Ishikawa (cell line): ENCODE measurements around the gene GOLGA2.

Experiments used
- CEBPB ChIP-seq: IDR thresholded peaks from 2 replicates; pipeline ENCODE4 v1.6.1; 2012
- CREB1 ChIP-seq: IDR thresholded peaks from 2 replicates; pipeline ENCODE4 v1.6.1; 2012; ENCODE audit warnings: low read depth
- EGR1 ChIP-seq: IDR thresholded peaks from 2 replicates; pipeline ENCODE4 v1.6.1; 2012
- EP300 ChIP-seq: IDR thresholded peaks from 2 replicates; pipeline ENCODE4 v1.6.1; 2012; ENCODE audit warnings: borderline replicate concordance
- FOXM1 ChIP-seq: IDR thresholded peaks from 2 replicates; pipeline ENCODE4 v1.6.1; 2012; ENCODE audit warnings: low read depth, borderline replicate concordance
- NFIC ChIP-seq: IDR thresholded peaks from 2 replicates; pipeline ENCODE4 v1.6.1; 2012
- RAD21 ChIP-seq: IDR thresholded peaks from 2 replicates; pipeline ENCODE4 v1.6.1; 2012; ENCODE audit warnings: low read depth
- TAF1 ChIP-seq: IDR thresholded peaks from 2 replicates; pipeline ENCODE4 v1.6.1; 2012; ENCODE audit warnings: low read depth, mild to moderate bottlenecking
- TCF12 ChIP-seq: IDR thresholded peaks from 2 replicates; pipeline ENCODE4 v1.6.1; 2012; ENCODE audit warnings: low read depth
- TEAD4 ChIP-seq: IDR thresholded peaks from 2 replicates; pipeline ENCODE4 v1.6.1; 2012
- YY1 ChIP-seq: IDR thresholded peaks from 2 replicates; pipeline ENCODE4 v1.6.1; 2012; ENCODE audit warnings: low read depth
- ZBTB7A ChIP-seq: IDR thresholded peaks from 2 replicates; pipeline ENCODE4 v1.6.1; 2012; ENCODE audit warnings: low read depth
- TF ChIP-seq, protein P1 (sequence below): IDR thresholded peaks from 2 replicates; pipeline ENCODE4 v1.6.1; 2012
- TF ChIP-seq, protein P2 (sequence below): IDR thresholded peaks from 2 replicates; pipeline ENCODE4 v1.6.1; 2012; ENCODE audit warnings: low read depth, mild to moderate bottlenecking
- TF ChIP-seq, protein P3 (sequence below): IDR thresholded peaks from 2 replicates; pipeline ENCODE4 v1.6.1; 2012

GOLGA2 gene

DNA sequence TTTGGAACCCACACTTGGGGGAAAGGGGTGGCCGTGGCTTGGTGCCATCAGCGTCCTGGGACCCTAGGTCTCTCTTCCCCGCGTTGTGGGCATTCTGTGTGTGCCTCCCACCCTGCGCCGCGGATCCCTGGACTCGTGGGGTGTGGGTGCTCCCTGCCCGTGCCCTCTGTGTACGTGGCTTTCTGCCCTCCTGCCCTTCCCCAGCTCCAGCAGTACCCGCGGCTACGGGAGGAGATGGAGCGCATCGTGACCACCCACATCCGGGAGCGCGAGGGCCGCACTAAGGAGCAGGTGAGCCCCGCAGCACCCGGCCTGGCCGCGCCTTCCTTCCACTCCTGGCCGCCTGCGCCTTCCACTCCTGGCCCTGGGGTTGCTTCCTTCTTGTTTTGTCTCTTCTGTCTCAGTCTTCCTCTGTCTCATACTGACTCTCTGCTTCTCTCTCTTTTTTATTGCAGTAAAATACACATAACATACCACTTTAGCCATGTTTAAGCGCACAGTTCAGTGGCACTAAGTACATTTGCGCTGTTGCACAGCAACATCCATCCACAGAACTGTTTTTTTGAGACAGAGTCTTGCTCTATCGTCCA is 41.9 kb downstream of the GOLGA2 start:
- TF ChIP-seq TAF1 (no peak), EGR1 (no peak), CREB1 (no peak)

DNA sequence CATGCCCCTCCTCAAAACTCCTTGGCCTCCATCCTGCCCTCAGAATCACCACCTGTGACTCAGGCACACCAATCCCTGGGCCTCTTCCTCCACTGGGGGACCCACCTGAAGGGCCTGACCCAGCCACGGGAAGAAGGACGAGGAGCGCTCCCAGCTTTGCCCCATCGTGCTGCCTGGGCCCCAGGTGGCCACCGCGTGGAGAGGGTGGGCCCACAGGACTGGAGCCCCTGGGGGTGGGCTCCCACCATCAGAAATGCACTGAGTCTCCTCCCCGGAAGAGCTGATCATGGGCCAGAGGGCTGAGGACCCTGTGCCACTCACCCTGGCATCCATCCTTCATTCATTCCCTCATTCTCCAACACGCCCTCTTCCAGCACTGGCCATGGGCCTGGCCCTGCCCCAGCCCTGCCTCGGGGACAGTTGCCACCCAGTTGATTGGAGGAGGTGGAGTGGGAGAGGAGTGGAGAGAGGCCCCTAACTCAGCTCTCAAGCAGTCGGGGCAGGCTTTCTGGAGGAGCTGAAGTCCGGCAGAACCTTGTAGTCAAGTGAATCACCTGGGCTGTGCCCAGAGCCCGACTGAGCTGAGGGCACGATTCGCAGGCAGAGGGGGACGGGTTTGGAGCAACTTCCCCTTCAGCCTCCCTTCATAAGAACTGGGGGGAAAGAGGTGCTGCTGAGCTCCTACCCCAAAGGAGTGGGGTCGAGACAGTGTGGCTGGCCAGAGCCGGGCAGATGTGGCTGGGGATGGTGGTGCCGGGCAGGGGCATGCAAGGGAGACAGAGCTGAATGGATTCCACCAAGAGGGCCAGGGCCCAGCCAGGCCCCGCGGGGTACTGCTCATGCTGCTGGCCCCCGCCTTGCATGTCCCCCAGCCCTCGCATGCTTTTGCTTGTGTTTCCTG is 43.0 kb downstream of the GOLGA2 start:
- TF ChIP-seq, protein P1, sequence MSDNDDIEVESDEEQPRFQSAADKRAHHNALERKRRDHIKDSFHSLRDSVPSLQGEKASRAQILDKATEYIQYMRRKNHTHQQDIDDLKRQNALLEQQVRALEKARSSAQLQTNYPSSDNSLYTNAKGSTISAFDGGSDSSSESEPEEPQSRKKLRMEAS, result no peak

DNA sequence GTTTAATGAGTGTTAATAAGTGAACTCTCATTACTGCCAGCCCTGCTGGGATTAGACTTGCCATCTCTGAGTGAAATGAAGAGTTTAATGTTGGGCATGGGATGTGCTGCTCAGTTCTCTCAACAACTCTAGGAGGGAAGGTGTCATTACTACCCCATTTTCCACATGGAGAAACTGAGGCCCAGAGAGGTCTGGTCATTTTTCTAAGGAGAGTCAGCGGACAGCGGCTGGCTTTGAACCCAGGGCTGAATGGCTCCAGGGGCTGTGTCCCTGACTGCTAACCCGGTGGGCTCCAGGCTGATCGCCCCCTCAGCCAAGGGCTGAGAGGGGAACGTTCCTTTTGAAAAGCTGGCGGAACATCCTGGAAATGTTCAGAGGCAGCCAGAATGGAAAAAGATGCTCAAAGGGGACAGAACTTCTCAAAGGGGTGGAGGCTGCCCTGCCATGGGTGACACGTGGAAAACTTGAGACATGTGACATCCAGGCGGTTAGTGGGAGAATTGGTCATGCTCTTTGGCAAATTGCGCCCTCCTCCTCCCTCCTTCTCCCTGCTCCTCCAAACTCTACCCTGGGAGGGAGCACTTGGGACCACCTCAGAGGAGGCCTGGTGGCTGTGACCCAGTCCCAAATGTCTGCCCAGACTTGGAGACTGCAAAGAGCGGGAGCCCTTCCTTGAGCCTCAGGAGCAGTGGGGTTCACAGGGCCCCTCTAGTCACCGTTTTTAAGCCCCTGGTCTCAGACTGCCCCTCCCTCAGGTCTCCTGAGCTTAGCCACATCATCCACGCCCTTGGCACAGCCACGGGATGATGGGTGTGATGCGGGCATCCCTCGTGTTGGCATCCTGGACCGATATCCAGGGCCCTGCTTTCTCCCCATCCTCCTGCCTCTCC is 43.9 kb downstream of the GOLGA2 start:
- TF ChIP-seq ZBTB7A (no peak), TCF12 (no peak), YY1 (no peak), RAD21 (no peak), NFIC (no peak), FOXM1 (no peak), TAF1 (no peak), EGR1 (no peak), CEBPB (no peak), EP300 (no peak)
- TF ChIP-seq, protein P1, result no peak
- TF ChIP-seq, protein P2, sequence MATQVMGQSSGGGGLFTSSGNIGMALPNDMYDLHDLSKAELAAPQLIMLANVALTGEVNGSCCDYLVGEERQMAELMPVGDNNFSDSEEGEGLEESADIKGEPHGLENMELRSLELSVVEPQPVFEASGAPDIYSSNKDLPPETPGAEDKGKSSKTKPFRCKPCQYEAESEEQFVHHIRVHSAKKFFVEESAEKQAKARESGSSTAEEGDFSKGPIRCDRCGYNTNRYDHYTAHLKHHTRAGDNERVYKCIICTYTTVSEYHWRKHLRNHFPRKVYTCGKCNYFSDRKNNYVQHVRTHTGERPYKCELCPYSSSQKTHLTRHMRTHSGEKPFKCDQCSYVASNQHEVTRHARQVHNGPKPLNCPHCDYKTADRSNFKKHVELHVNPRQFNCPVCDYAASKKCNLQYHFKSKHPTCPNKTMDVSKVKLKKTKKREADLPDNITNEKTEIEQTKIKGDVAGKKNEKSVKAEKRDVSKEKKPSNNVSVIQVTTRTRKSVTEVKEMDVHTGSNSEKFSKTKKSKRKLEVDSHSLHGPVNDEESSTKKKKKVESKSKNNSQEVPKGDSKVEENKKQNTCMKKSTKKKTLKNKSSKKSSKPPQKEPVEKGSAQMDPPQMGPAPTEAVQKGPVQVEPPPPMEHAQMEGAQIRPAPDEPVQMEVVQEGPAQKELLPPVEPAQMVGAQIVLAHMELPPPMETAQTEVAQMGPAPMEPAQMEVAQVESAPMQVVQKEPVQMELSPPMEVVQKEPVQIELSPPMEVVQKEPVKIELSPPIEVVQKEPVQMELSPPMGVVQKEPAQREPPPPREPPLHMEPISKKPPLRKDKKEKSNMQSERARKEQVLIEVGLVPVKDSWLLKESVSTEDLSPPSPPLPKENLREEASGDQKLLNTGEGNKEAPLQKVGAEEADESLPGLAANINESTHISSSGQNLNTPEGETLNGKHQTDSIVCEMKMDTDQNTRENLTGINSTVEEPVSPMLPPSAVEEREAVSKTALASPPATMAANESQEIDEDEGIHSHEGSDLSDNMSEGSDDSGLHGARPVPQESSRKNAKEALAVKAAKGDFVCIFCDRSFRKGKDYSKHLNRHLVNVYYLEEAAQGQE, result no peak
- TF ChIP-seq, protein P3, sequence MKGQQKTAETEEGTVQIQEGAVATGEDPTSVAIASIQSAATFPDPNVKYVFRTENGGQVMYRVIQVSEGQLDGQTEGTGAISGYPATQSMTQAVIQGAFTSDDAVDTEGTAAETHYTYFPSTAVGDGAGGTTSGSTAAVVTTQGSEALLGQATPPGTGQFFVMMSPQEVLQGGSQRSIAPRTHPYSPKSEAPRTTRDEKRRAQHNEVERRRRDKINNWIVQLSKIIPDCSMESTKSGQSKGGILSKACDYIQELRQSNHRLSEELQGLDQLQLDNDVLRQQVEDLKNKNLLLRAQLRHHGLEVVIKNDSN, result no peak

DNA sequence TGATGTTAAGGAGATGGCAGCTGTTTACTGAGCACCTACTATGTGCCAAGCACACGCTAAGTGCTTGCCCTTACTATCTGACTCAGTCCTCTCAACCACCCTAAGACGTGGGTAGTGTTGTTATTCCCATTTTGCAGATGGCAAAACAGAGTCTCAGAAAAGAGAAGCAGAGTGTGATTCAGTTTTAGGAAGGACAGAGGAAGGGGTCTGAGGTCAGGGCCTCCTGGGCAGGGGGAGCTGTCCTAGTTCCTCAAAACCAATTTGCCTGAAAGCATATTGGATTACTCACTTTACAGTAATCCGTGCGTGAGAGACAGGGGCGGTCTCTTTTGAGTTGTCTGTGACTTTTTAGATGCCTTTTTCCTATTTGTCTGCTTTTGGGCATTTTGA is 49.4 kb downstream of the GOLGA2 start:
- TF ChIP-seq EGR1 (no peak), EP300 (no peak), TCF12 (no peak), TAF1 (no peak), TEAD4 (no peak), FOXM1 (no peak)
- TF ChIP-seq, protein P2, result no peak
- TF ChIP-seq, protein P3, result no peak

DNA sequence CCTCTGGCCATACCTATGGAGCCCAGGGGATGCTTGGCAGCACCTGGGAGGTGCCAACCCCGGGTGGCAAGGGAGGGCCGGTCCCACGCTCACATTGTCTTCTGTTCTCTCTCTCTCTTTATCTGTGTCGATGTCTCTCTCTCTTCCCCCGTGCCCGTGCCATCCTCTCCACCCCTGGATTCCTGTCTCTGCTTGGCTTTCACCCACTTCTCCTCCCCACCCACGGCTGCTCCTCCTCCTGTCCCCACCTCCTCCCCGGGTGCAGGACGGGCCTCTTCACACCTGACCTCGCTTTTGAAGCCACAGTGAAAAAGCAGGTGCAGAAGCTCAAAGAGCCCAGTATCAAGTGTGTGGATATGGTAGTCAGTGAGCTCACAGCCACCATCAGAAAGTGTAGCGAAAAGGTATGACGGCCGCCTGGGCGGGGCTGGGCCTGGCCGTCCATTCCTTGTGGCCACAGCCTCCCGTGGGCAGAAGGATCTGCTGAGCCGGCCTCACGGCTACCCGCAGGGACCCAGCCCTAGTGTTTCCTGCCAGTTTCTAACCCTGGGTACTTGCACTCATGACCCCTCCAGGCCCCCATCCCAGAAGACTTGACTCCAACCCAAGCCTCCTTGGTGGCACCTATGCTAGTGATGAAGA is 49.9 kb downstream of the GOLGA2 start:
- TF ChIP-seq YY1 (no peak), TEAD4 (no peak), RAD21 (no peak), TCF12 (no peak), EGR1 (no peak), FOXM1 (no peak), NFIC (no peak), CEBPB (no peak), CREB1 (no peak), ZBTB7A (no peak), TAF1 (no peak), EP300 (no peak)
- TF ChIP-seq, protein P2, result no peak
- TF ChIP-seq, protein P3, result no peak
- TF ChIP-seq, protein P1, result no peak
